ENCODE measurements around the gene SLCO4A1. TPM values are rescaled to one million over a fixed set of nuclear protein-coding genes. Genes with fewer than 3 reads are reported as not detected.

The SLCO4A1 gene
- total RNA-seq, 1 experiment from 2014 or later: 27.0 TPM

GRCh38 chr20:62676976-62677375, 34.7 kb downstream of the SLCO4A1 start:
- no peak overlapping the region for H3K27ac Mint-ChIP-seq (ENCODE audit: low read depth, unreplicated experiment)
- no peak overlapping the region for H3K4me3 Mint-ChIP-seq (ENCODE audit: unreplicated experiment)
- no peak for DNase-seq (ENCODE audit: unreplicated experiment)
- peaks cover 9% of the 10 kb centered on the region for H3K9me3 Mint-ChIP-seq (ENCODE audit: unreplicated experiment)
- no TSS peak for BruUV-seq (replicated peaks)
- no peaks in the 10 kb centered on the region for H3K27me3 Mint-ChIP-seq (ENCODE audit: insufficient read depth, unreplicated experiment)
- intact Hi-C loops (cut with micrococcal nuclease): no loop called here
- TF ChIP-seq, protein P1, sequence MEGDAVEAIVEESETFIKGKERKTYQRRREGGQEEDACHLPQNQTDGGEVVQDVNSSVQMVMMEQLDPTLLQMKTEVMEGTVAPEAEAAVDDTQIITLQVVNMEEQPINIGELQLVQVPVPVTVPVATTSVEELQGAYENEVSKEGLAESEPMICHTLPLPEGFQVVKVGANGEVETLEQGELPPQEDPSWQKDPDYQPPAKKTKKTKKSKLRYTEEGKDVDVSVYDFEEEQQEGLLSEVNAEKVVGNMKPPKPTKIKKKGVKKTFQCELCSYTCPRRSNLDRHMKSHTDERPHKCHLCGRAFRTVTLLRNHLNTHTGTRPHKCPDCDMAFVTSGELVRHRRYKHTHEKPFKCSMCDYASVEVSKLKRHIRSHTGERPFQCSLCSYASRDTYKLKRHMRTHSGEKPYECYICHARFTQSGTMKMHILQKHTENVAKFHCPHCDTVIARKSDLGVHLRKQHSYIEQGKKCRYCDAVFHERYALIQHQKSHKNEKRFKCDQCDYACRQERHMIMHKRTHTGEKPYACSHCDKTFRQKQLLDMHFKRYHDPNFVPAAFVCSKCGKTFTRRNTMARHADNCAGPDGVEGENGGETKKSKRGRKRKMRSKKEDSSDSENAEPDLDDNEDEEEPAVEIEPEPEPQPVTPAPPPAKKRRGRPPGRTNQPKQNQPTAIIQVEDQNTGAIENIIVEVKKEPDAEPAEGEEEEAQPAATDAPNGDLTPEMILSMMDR (IDR thresholded peaks at IDR 0.05; ENCODE audit: unreplicated experiment): no peak
- ChIA-PET CTCF (interaction anchor here (0.6 to 1.0 kb wide), 2 partner anchors 132 to 177 kb away, joined by 3 read pairs; no protein-coding TSS in a partner anchor), POLR2A (no interaction called here)
- H3K36me3 Mint-ChIP-seq (ENCODE audit: insufficient read depth, unreplicated experiment): peaks cover 11% of the 10 kb centered on the region
- H3K4me1 Mint-ChIP-seq (ENCODE audit: insufficient read depth, unreplicated experiment): peaks cover 8% of the 10 kb centered on the region

DNA sequence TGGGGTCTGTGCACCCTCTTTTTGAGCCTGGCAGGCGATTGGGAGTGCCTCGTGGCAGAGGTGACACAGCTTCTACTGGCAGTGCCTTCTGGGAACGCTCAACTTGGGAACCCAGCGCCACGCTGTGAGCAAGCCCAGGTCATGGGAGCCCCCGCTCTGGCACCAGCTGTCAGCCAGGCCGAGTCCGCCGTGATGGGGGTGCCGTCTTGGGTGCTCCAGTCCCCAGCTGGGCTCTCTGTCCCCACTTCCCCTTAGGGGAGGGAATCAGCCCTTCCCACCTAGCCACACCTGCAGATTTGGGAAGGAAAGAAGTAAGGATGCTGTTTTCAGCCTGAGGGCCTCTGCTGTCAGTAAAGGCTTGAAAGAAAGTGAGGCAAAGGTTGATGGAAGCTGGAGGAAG, 35.4 kb downstream of the SLCO4A1 start:
- intact Hi-C loops (cut with micrococcal nuclease): no loop called here
- peaks cover 8% of the 10 kb centered on the region for H3K4me1 Mint-ChIP-seq (ENCODE audit: insufficient read depth, unreplicated experiment)
- POLR2A ChIA-PET: interaction anchor here (0.7 to 1.1 kb wide), 2 partner anchors 23 to 26 kb away, joined by 3 to 5 read pairs; no protein-coding TSS in a partner anchor

DNA sequence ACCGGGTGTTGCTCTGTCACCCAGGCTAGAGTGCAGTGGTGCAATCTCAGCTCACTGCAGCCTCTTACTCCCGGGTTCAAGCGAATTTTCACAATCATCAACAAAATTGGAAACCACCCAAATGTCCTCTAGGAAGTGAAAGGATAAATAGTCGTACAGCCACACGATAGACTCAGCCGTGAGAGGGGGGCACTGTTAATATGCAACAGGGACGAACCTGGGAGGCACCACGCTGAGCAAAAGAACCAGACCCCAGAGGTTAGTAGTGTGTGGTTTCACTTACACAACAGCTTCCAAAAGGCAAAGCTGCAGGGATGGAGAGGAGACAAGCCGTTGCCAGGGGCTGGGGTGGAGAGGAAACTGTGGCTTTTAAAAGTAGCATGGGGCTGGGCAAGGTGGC, 36.2 kb downstream of the SLCO4A1 start:
- DNase-seq (ENCODE audit: unreplicated experiment): no peak
- Mint-ChIP-seq H3K27me3 (ENCODE audit: insufficient read depth, unreplicated experiment) (no peaks in the 10 kb centered on the region), H3K9me3 (ENCODE audit: unreplicated experiment) (peaks cover 9% of the 10 kb centered on the region), H3K4me3 (ENCODE audit: unreplicated experiment) (no peak overlapping the region), H3K36me3 (ENCODE audit: insufficient read depth, unreplicated experiment) (peaks cover 5% of the 10 kb centered on the region), H3K4me1 (ENCODE audit: insufficient read depth, unreplicated experiment) (peaks cover 8% of the 10 kb centered on the region), H3K27ac (ENCODE audit: low read depth, unreplicated experiment) (no peak overlapping the region)
- ChIA-PET POLR2A (interaction anchor here (1.1 to 1.4 kb wide), 2 partner anchors 20 to 25 kb away, joined by 5 read pairs; no protein-coding TSS in a partner anchor), CTCF (interaction anchor here (1.0 to 2.4 kb wide), 5 partner anchors 8 to 113 kb away, joined by 3 to 17 read pairs (median 4); no protein-coding TSS in a partner anchor)
- TF ChIP-seq, protein P1 (IDR thresholded peaks at IDR 0.05; ENCODE audit: unreplicated experiment): no peak
- no TSS peak for BruUV-seq (replicated peaks)
- intact Hi-C loops (cut with micrococcal nuclease): no loop called here

More for the DNA sequence above, 35.4 kb downstream of the SLCO4A1 start:
- no peak for DNase-seq (ENCODE audit: unreplicated experiment)
- Mint-ChIP-seq H3K4me3 (ENCODE audit: unreplicated experiment) (no peak overlapping the region), H3K27ac (ENCODE audit: low read depth, unreplicated experiment) (no peak overlapping the region), H3K36me3 (ENCODE audit: insufficient read depth, unreplicated experiment) (peaks cover 6% of the 10 kb centered on the region), H3K27me3 (ENCODE audit: insufficient read depth, unreplicated experiment) (no peaks in the 10 kb centered on the region), H3K9me3 (ENCODE audit: unreplicated experiment) (peaks cover 9% of the 10 kb centered on the region)
- CTCF ChIA-PET: interaction anchor here (0.6 to 2.4 kb wide), 6 partner anchors 8 to 178 kb away, joined by 3 to 17 read pairs (median 3); no protein-coding TSS in a partner anchor
- TF ChIP-seq, protein P1 (IDR thresholded peaks at IDR 0.05; ENCODE audit: unreplicated experiment): no peak
- BruUV-seq (replicated peaks): no TSS peak

GRCh38 chr20:62679978-62680589, 37.8 kb downstream of the SLCO4A1 start:
- BruUV-seq (replicated peaks): no TSS peak
- CTCF ChIA-PET: interaction anchor here (0.6 to 2.4 kb wide), 6 partner anchors 10 to 312 kb away, joined by 3 to 17 read pairs (median 4); no protein-coding TSS in a partner anchor
- H3K4me1 Mint-ChIP-seq (ENCODE audit: insufficient read depth, unreplicated experiment): peaks cover 4% of the 10 kb centered on the region
- TF ChIP-seq, protein P1 (IDR thresholded peaks at IDR 0.05; ENCODE audit: unreplicated experiment): no peak
- H3K4me3 Mint-ChIP-seq (ENCODE audit: unreplicated experiment): no peak overlapping the region
- no peak for DNase-seq (ENCODE audit: unreplicated experiment)
- no peaks in the 10 kb centered on the region for H3K36me3 Mint-ChIP-seq (ENCODE audit: insufficient read depth, unreplicated experiment)
- intact Hi-C loops (cut with micrococcal nuclease): no loop called here
- peaks cover 9% of the 10 kb centered on the region for H3K9me3 Mint-ChIP-seq (ENCODE audit: unreplicated experiment)
- no peak overlapping the region for H3K27ac Mint-ChIP-seq (ENCODE audit: low read depth, unreplicated experiment)
- POLR2A ChIA-PET: interaction anchor here (1.1 to 1.4 kb wide), 2 partner anchors 18 to 181 kb away, joined by 3 to 5 read pairs; no protein-coding TSS in a partner anchor
- H3K27me3 Mint-ChIP-seq (ENCODE audit: insufficient read depth, unreplicated experiment): no peaks in the 10 kb centered on the region
